Endothelial cell of umbilical vein (primary cell): ENCODE measurements around the gene FGFBP2. TPM values are rescaled to one million over a fixed set of nuclear protein-coding genes. Genes with fewer than 3 reads are reported as not detected.

ENCODE experiments used
- BruUV-seq: library from RNA; stranded (reverse); fragments of 400-500 nt; replicated peaks from 2 replicates; lab custom pipeline; 2021; lab: Mats Ljungman, UMichigan
- CTCF ChIA-PET: fragments of 300-600, 350-600 bp; sonication (Branson Sonifier 250); formaldehyde crosslinking; loops from one replicate; lab custom pipeline; 2021; ENCODE audit warnings: antibody characterized with exemption, inconsistent platforms; lab: Charles Lee
- POLR2A ChIA-PET: fragments of 300-600, 350-600 bp; sonication (Branson Sonifier 250); formaldehyde crosslinking; loops from one replicate; lab custom pipeline; 2021; ENCODE audit warnings: antibody characterized with exemption, inconsistent platforms; lab: Charles Lee
- DNase-seq: peaks from one replicate; pipeline ENCODE4 v3.0.0-alpha.2; 2011; ENCODE audit warnings: low read depth, low spot score
- FAIRE-seq: peaks from 2 replicates; lab custom pipeline; 2011; peaks lifted over from hg19 to GRCh38; lab: Jason Lieb, UNC
- H2AFZ ChIP-seq: 2 replicates; pipeline ENCODE4 v1.6.0; 2012; ENCODE audit warnings: low read depth, low read length, control low read depth, inconsistent platforms
- H3K27ac ChIP-seq: 2 replicates; pipeline ENCODE4 v1.5.1; 2011; ENCODE audit warnings: low read depth, mild to moderate bottlenecking, control low read depth, low read length, moderate library complexity; ENCODE audit not compliant: insufficient read depth
- H3K27me3 ChIP-seq, 2 experiments: 2 replicates each; pipeline versions ENCODE4 v1.6.0 to v1.6.1; 2011; ENCODE audit warnings: low read length in 2 of 2, mixed read lengths in 1 of 2; ENCODE audit not compliant: control insufficient read depth in 2 of 2, insufficient read depth in 2 of 2
- H3K36me3 ChIP-seq, 2 experiments: 2 replicates in 1 of 2; 3 replicates in 1 of 2; pipeline ENCODE4 v1.5.1; 2011; ENCODE audit warnings: low read length in 2 of 2, mild to moderate bottlenecking in 1 of 2, moderate library complexity in 1 of 2; ENCODE audit not compliant: control insufficient read depth in 2 of 2, insufficient read depth in 2 of 2; ENCODE audit errors: extremely low read depth in 1 of 2
- H3K4me1 ChIP-seq: 3 replicates; pipeline ENCODE4 v1.5.1; 2011; ENCODE audit warnings: mild to moderate bottlenecking, low read length; ENCODE audit not compliant: control insufficient read depth, insufficient read depth; ENCODE audit errors: extremely low read depth
- H3K4me2 ChIP-seq: 2 replicates; pipeline ENCODE4 v1.6.1; 2011; ENCODE audit warnings: low read length, control low read depth, mixed read lengths; ENCODE audit not compliant: insufficient read depth
- H3K4me3 ChIP-seq, 3 experiments: fragments of 200-600 bp in 1 of 3; sonication (generic), shearing (Covaris generic) in 1 of 3; replicated peaks in 1 of 3; 2 replicates each; pipeline ENCODE4 v1.5.1; 2011 to 2016; ENCODE audit warnings: control low read depth in 3 of 3, low read length in 3 of 3, mild to moderate bottlenecking in 2 of 3, inconsistent platforms in 1 of 3, low read depth in 1 of 3, moderate library complexity in 1 of 3; ENCODE audit not compliant: insufficient read depth in 1 of 3
- H3K79me2 ChIP-seq: 2 replicates; pipeline ENCODE4 v1.6.0; 2012; ENCODE audit warnings: low read length, inconsistent platforms; ENCODE audit not compliant: control insufficient read depth, insufficient read depth
- H3K9ac ChIP-seq: replicated peaks from 2 replicates; pipeline ENCODE3; 2011; ENCODE audit warnings: low read length, control low read depth; ENCODE audit not compliant: insufficient read depth; ENCODE audit errors: extremely low read depth
- H3K9me1 ChIP-seq: replicated peaks from 3 replicates; pipeline ENCODE4 v1.6.0; 2011; ENCODE audit warnings: mild to moderate bottlenecking, low read length; ENCODE audit not compliant: control insufficient read depth, insufficient read depth; ENCODE audit errors: extremely low read depth
- H3K9me3 ChIP-seq: replicated peaks from 2 replicates; pipeline ENCODE4 v1.5.1; 2012; ENCODE audit warnings: low read length, inconsistent platforms; ENCODE audit not compliant: control insufficient read depth, insufficient read depth
- H4K20me1 ChIP-seq: replicated peaks from 2 replicates; pipeline ENCODE3; 2011; ENCODE audit warnings: mild to moderate bottlenecking, low read length; ENCODE audit not compliant: control insufficient read depth, insufficient read depth; ENCODE audit errors: extremely low read depth
- EZH2 ChIP-seq: IDR thresholded peaks from 2 replicates; pipeline ENCODE4 v1.6.1; 2012; ENCODE audit warnings: borderline replicate concordance, low read depth, mild to moderate bottlenecking, moderate library complexity, low read length, inconsistent platforms; ENCODE audit not compliant: severe bottlenecking
- FOS ChIP-seq: IDR thresholded peaks from 2 replicates; pipeline ENCODE4 v1.6.1; 2011; ENCODE audit warnings: mild to moderate bottlenecking, low read length, moderate library complexity, borderline replicate concordance; ENCODE audit not compliant: insufficient read depth
- GATA2 ChIP-seq: IDR thresholded peaks from 2 replicates; pipeline ENCODE4 v1.7.0; 2011; ENCODE audit warnings: low read depth, mild to moderate bottlenecking, moderate library complexity, mixed read lengths, low read length; ENCODE audit not compliant: insufficient read length, insufficient read depth
- JUN ChIP-seq: IDR thresholded peaks from 2 replicates; pipeline ENCODE4 v1.6.1; 2011; ENCODE audit warnings: borderline replicate concordance, low read depth; ENCODE audit not compliant: insufficient read length, insufficient read depth
- MYC ChIP-seq: IDR thresholded peaks from one replicate; pipeline ENCODE4 v1.6.1; 2011; ENCODE audit warnings: mild to moderate bottlenecking, low read depth, low read length
- POLR2A ChIP-seq: IDR thresholded peaks from 2 replicates; pipeline ENCODE4 v1.6.1; 2012; ENCODE audit warnings: low read depth, mild to moderate bottlenecking, control low read depth, low read length
- POLR2AphosphoS5 ChIP-seq: IDR thresholded peaks from 2 replicates; pipeline ENCODE4 v1.6.1; 2012; ENCODE audit warnings: low read depth, mild to moderate bottlenecking, control low read depth, low read length, moderate library complexity; ENCODE audit not compliant: insufficient read depth
- dilution Hi-C: fragments of 300-500 bp; cut with MboI; formaldehyde crosslinking; loops from one replicate; pipeline ENCODE4 v1.15.0; 2019; ENCODE audit warnings: low sequenced_read_pairs; ENCODE audit not compliant: extremely low pct_ligation_motif_present
- intact Hi-C: fragments of 100-400 bp; cut with micrococcal nuclease; formaldehyde crosslinking; loops from one replicate; pipeline ENCODE4 v1.10.0; 2022
- polyA plus RNA-seq, 4 experiments: library from polyadenylated mRNA; depleted of rRNA in 3 of 4; stranded (reverse) in 3 of 4; unstranded in 1 of 4; fragments of >200 nt; gene quantifications; 2 replicates each; pipeline versions ENCODE4 v1.2.1 to v1.2.3, GENCODE V29; 2011 to 2012; ENCODE audit warnings: missing spikeins in 1 of 4
- total RNA-seq: library from RNA; stranded (reverse); gene quantifications from 2 replicates; pipeline ENCODE4 v1.2.3, GENCODE V29; 2021
- TF ChIP-seq, protein P1 (sequence below): IDR thresholded peaks from 2 replicates; pipeline ENCODE4 v1.6.1; 2011; ENCODE audit not compliant: insufficient read depth, insufficient read length
- TF ChIP-seq, protein P2 (sequence below), 2 donors: IDR thresholded peaks; 1 replicate in 1 of 2; 2 replicates in 1 of 2; pipeline ENCODE4 v1.5.1; 2011; ENCODE audit warnings: low read length in 2 of 2, mild to moderate bottlenecking in 2 of 2, moderate library complexity in 2 of 2, control low read depth in 1 of 2, inconsistent platforms in 1 of 2, low read depth in 1 of 2; ENCODE audit not compliant: insufficient read depth in 1 of 2; ENCODE audit errors: extremely low read depth in 1 of 2

FGFBP2 gene
- total and polyA plus RNA-seq, 2 donors (not counting 3 experiments of a cell fraction or from before 2014, with no cell fraction given), result not detected

DNA sequence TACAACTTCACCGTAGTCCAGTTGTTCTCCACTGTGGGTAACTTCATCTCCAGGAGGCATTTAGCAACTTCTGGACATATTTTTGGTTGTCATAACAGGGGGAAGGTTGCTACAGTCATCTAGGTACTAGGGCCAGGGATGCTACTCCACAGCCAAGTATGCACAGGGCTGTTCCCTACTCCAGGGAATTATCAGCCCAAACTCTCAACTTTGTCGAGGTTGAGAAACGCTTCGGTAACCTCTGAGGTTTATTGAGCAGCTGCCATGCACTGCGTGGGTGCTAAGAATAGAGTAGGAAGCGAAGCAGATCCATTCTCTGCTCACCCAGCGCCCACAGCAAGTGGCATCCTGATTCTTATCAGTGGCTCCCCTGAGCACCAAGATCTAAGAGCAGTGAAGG is 32.7 kb downstream of the FGFBP2 start:
- POLR2A ChIA-PET, result no interaction called here
- Histone ChIP-seq H3K4me1 (no peaks in the 10 kb centered on the region), H3K79me2 (no peaks in the 10 kb centered on the region), H2AFZ (no peak overlapping the region), H3K4me3 (no peak overlapping the region), H4K20me1 (no peaks in the 10 kb centered on the region), H3K4me2 (no peak overlapping the region), H3K27me3 (peaks cover 2 to 5% of the 10 kb centered on the region in 2 experiments), H3K27ac (no peak overlapping the region), H3K9me3 (no peaks in the 10 kb centered on the region), H3K9me1 (no peaks in the 10 kb centered on the region), H3K36me3 (no peaks in the 10 kb centered on the region), H3K9ac (no peak overlapping the region)
- no peak for FAIRE-seq
- intact Hi-C loops (no loop called here), dilution Hi-C loops (no loop called here)
- BruUV-seq, result no TSS peak
- CTCF ChIA-PET, result interaction anchor here (2.2 kb wide), 1 partner anchor 48 kb away, joined by 7 read pairs; no protein-coding TSS in a partner anchor
- no peak for TF ChIP-seq FOS
- no peak for DNase-seq

DNA sequence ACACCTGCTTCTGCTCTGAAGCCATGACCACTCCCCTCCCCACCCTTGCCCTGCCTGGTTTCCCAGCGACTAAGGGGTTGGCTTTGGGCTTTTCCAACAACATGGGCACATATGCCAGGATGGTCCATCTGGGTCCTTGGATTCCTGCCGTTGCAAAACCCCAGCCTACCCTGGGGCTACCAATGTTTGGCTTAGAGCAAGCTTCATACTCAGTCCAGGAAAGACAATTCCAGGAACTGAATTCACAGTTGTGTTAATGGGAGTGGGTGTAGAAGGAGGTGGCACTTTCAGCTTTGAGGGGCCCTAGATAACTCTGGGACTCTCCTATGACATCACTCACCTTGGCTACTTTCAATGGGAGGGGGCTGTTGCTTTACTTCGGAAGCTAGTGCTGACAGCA is 33.4 kb downstream of the FGFBP2 start:
- intact Hi-C loops, result no loop called here
- no peak for DNase-seq
- H3K4me3 ChIP-seq, result no peak overlapping the region
- H2AFZ ChIP-seq, result no peak overlapping the region
- no peak overlapping the region for H3K27ac ChIP-seq
- no peaks in the 10 kb centered on the region for H3K79me2 ChIP-seq
- no peaks in the 10 kb centered on the region for H3K9me1 ChIP-seq
- H3K36me3 ChIP-seq, result no peaks in the 10 kb centered on the region
- no peak overlapping the region for H3K4me2 ChIP-seq
- peaks cover 2 to 5% of the 10 kb centered on the region in 2 experiments for H3K27me3 ChIP-seq
- FAIRE-seq, result no peak
- no peaks in the 10 kb centered on the region for H3K4me1 ChIP-seq
- H4K20me1 ChIP-seq, result no peaks in the 10 kb centered on the region
- H3K9ac ChIP-seq, result no peak overlapping the region
- POLR2A ChIA-PET, result no interaction called here
- no peaks in the 10 kb centered on the region for H3K9me3 ChIP-seq
- BruUV-seq, result no TSS peak
- TF ChIP-seq EZH2 (no peak), JUN (no peak), FOS (no peak), POLR2AphosphoS5 (no peak), POLR2A (no peak), MYC (no peak), GATA2 (no peak)
- TF ChIP-seq, protein P1, sequence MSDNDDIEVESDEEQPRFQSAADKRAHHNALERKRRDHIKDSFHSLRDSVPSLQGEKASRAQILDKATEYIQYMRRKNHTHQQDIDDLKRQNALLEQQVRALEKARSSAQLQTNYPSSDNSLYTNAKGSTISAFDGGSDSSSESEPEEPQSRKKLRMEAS, result no peak
- TF ChIP-seq, protein P2, sequence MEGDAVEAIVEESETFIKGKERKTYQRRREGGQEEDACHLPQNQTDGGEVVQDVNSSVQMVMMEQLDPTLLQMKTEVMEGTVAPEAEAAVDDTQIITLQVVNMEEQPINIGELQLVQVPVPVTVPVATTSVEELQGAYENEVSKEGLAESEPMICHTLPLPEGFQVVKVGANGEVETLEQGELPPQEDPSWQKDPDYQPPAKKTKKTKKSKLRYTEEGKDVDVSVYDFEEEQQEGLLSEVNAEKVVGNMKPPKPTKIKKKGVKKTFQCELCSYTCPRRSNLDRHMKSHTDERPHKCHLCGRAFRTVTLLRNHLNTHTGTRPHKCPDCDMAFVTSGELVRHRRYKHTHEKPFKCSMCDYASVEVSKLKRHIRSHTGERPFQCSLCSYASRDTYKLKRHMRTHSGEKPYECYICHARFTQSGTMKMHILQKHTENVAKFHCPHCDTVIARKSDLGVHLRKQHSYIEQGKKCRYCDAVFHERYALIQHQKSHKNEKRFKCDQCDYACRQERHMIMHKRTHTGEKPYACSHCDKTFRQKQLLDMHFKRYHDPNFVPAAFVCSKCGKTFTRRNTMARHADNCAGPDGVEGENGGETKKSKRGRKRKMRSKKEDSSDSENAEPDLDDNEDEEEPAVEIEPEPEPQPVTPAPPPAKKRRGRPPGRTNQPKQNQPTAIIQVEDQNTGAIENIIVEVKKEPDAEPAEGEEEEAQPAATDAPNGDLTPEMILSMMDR (IDR thresholded peaks at IDR 0.05; ENCODE audit: extremely low read depth in 1 of 2, insufficient read depth in 1 of 2, low read depth in 1 of 2, low read length in 2 of 2), result no peak
- CTCF ChIA-PET, result interaction anchor here (1.0 to 2.2 kb wide), 3 partner anchors 27 to 124 kb away, joined by 3 to 7 read pairs (median 4); no protein-coding TSS in a partner anchor
- dilution Hi-C loops, result no loop called here
